T-cell (primary cell): ENCODE measurements around the gene PEAR1. TPM values are rescaled to one million over a fixed set of nuclear protein-coding genes. Genes with fewer than 3 reads are reported as not detected.

ENCODE experiments used
- ATAC-seq, 4 experiments: fragments of 200-7000 bp in 3 of 4; fragments of 150-1000 bp in 1 of 4; cut with Tn5 transposase; replicated peaks in 1 of 4; 1 replicate in 3 of 4; 2 replicates in 1 of 4; pipeline ENCODE4 v1.10.0; 2021; ENCODE audit warnings: moderate library complexity in 3 of 4, mild to moderate bottlenecking in 2 of 4, moderate number of reproducible peaks in 1 of 4
- CTCF ChIA-PET, 2 donors: fragments of 300-600 bp; sonication (Branson Sonifier 250); formaldehyde crosslinking; loops; one replicate each; lab custom pipeline; 2022; ENCODE audit warnings: antibody characterized with exemption in 2 of 2; lab: Charles Lee
- POLR2A ChIA-PET, 2 donors: fragments of 300-600 bp; sonication (Branson Sonifier 250); formaldehyde crosslinking; loops; one replicate each; lab custom pipeline; 2022; ENCODE audit warnings: antibody characterized with exemption in 2 of 2; lab: Charles Lee
- DNase-seq, 35 experiments: peaks; one replicate each; pipeline versions ENCODE4 v3.0.0 to v3.0.0-alpha.2; 2013 to 2023
- H3K27ac ChIP-seq: one replicate; pipeline ENCODE4 v1.5.1; 2013; ENCODE audit warnings: low read length
- H3K27me3 ChIP-seq, 2 experiments: replicated peaks in 1 of 2; 1 replicate in 1 of 2; 2 replicates in 1 of 2; pipeline versions ENCODE4 v1.6.1 to v1.7.0; 2013; ENCODE audit warnings: low read length in 1 of 2, mixed read lengths in 1 of 2; ENCODE audit not compliant: control insufficient read depth in 2 of 2, insufficient read depth in 2 of 2; ENCODE audit errors: extremely low read depth in 1 of 2
- H3K36me3 ChIP-seq, 2 donors: 1 replicate in 1 of 2; 2 replicates in 1 of 2; pipeline versions ENCODE4 v1.6.1 to v1.7.0; 2013; ENCODE audit warnings: low read length in 1 of 2; ENCODE audit not compliant: control insufficient read depth in 2 of 2, insufficient read depth in 1 of 2; ENCODE audit errors: extremely low read depth in 1 of 2
- H3K4me1 ChIP-seq, 2 experiments: 1 replicate in 1 of 2; 2 replicates in 1 of 2; pipeline versions ENCODE4 v1.6.1 to v1.7.0; 2013; ENCODE audit warnings: low read length in 2 of 2, mixed read lengths in 1 of 2; ENCODE audit not compliant: insufficient read depth in 2 of 2, control insufficient read depth in 1 of 2; ENCODE audit errors: extremely low read depth in 1 of 2
- H3K4me3 ChIP-seq, 2 donors: 1 replicate in 1 of 2; 2 replicates in 1 of 2; pipeline versions ENCODE4 v1.5.1 to v1.7.0; 2013; ENCODE audit warnings: mild to moderate bottlenecking in 2 of 2, low read length in 1 of 2, moderate library complexity in 1 of 2; ENCODE audit not compliant: control insufficient read depth in 1 of 2; ENCODE audit errors: extremely low read depth in 1 of 2
- H3K9me3 ChIP-seq: 2 replicates; pipeline ENCODE4 v1.7.0; 2013
- H3K27ac Mint-ChIP-seq, 2 donors: one replicate each; pipeline ENCODE4 v1.8.0; 2020 to 2021; ENCODE audit warnings: mild to moderate bottlenecking in 2 of 2, mixed read lengths in 2 of 2
- H3K27me3 Mint-ChIP-seq, 2 donors: one replicate each; pipeline ENCODE4 v1.8.0; 2021 to 2022; ENCODE audit warnings: mixed read lengths in 2 of 2
- H3K36me3 Mint-ChIP-seq: one replicate; pipeline ENCODE4 v1.8.0; 2021; ENCODE audit warnings: mixed read lengths
- H3K4me1 Mint-ChIP-seq, 3 donors: one replicate each; pipeline ENCODE4 v1.8.0; 2020 to 2022; ENCODE audit warnings: mixed read lengths in 3 of 3, mild to moderate bottlenecking in 1 of 3
- H3K4me3 Mint-ChIP-seq, 3 donors: one replicate each; pipeline ENCODE4 v1.8.0; 2020 to 2022; ENCODE audit warnings: mild to moderate bottlenecking in 3 of 3, mixed read lengths in 3 of 3, moderate library complexity in 3 of 3
- H3K9me3 Mint-ChIP-seq, 3 donors: one replicate each; pipeline ENCODE4 v1.8.0; 2020 to 2022; ENCODE audit warnings: mixed read lengths in 3 of 3
- WGBS: methylation state at CpG from one replicate; pipeline ENCODE4 v1.1.5; 2013; ENCODE audit warnings: missing lambda C conversion rate; ENCODE audit not compliant: insufficient coverage; 5-methylcytosine and 5-hydroxymethylcytosine counted together
- total RNA-seq, 35 experiments: library from RNA in 6 of 35; stranded (reverse) in 6 of 35; fragments of 120-200 nt in 1 of 35; gene quantifications; one replicate each; pipeline versions ENCODE4 v1.2.1 to v1.2.4 and lab custom pipeline; 2013 to 2026

PEAR1 gene
- total RNA-seq, 5 donors from 2014 or later (not counting 1 experiment from before 2014, with no cell fraction given) = 0.09 to 0.67 (median 0.28) TPM

GRCh38 chr1:156851779-156852417, 41.6 kb upstream of the PEAR1 start:
- WGBS = 88% methylated on average over 17 of the region's 17 CpGs
- Mint-ChIP-seq H3K4me1 (peaks cover 14 to 22% (median 20%) of the 10 kb centered on the region in 3 donors), H3K4me3 (no peak overlapping the region), H3K27ac (no peak overlapping the region), H3K36me3 (no peaks in the 10 kb centered on the region), H3K27me3 (peaks cover 3 to 18% of the 10 kb centered on the region in 2 donors), H3K9me3 (no peaks in the 10 kb centered on the region)
- ATAC-seq = no peak
- Histone ChIP-seq H3K27me3 (peaks cover 3 to 48% of the 10 kb centered on the region in 2 experiments), H3K9me3 (no peaks in the 10 kb centered on the region), H3K36me3 (no peaks in the 10 kb centered on the region), H3K27ac (no peak overlapping the region), H3K4me1 (peaks cover 0 to 15% of the 10 kb centered on the region in 2 experiments), H3K4me3 (no peak overlapping the region)
- POLR2A ChIA-PET = no interaction called here
- no peak for DNase-seq
- CTCF ChIA-PET = interaction anchor here in 1 of 2 donors (1.5 kb wide), 1 partner anchor 13 kb away, joined by 4 read pairs; no protein-coding TSS in a partner anchor

GRCh38 chr1:156852418-156852874, 41.1 kb upstream of the PEAR1 start:
- H3K27me3 ChIP-seq = peaks cover 3 to 49% of the 10 kb centered on the region in 2 experiments
- no peak overlapping the region for H3K4me3 ChIP-seq
- peaks cover 0 to 15% of the 10 kb centered on the region in 2 experiments for H3K4me1 ChIP-seq
- H3K36me3 Mint-ChIP-seq = no peaks in the 10 kb centered on the region
- H3K4me1 Mint-ChIP-seq = peaks cover 14 to 18% (median 17%) of the 10 kb centered on the region in 3 donors
- no peaks in the 10 kb centered on the region for H3K36me3 ChIP-seq
- ATAC-seq = no peak
- POLR2A ChIA-PET = no interaction called here
- no peak overlapping the region for H3K27ac ChIP-seq
- WGBS = 73% methylated on average over 4 of the region's 9 CpGs
- CTCF ChIA-PET = interaction anchor here in 1 of 2 donors (0.5 to 1.5 kb wide), 2 partner anchors 14 to 126 kb away, joined by 3 to 4 read pairs; no protein-coding TSS in a partner anchor
- H3K9me3 Mint-ChIP-seq = no peaks in the 10 kb centered on the region
- H3K27ac Mint-ChIP-seq = no peak overlapping the region
- no peaks in the 10 kb centered on the region for H3K9me3 ChIP-seq
- H3K27me3 Mint-ChIP-seq = peaks cover 4 to 14% of the 10 kb centered on the region in 2 donors
- H3K4me3 Mint-ChIP-seq = no peak overlapping the region
- no peak for DNase-seq

- no peak for ATAC-seq
- H3K36me3 ChIP-seq = no peaks in the 10 kb centered on the region
- H3K27ac Mint-ChIP-seq = no peak overlapping the region
- ChIA-PET POLR2A (no interaction called here), CTCF (no interaction called here)
- no peaks in the 10 kb centered on the region for H3K9me3 Mint-ChIP-seq
- peaks cover 17 to 19% of the 10 kb centered on the region in 2 donors for H3K27me3 Mint-ChIP-seq
- 91% methylated on average over 18 of the region's 19 CpGs for WGBS
- peaks cover 8 to 11% (median 11%) of the 10 kb centered on the region in 3 donors for H3K4me1 Mint-ChIP-seq
- no peak overlapping the region for H3K4me3 Mint-ChIP-seq
- H3K9me3 ChIP-seq = no peaks in the 10 kb centered on the region
- H3K4me1 ChIP-seq = peaks cover 0 to 5% of the 10 kb centered on the region in 2 experiments
- H3K27ac ChIP-seq = no peak overlapping the region
- peaks cover 0 to 53% of the 10 kb centered on the region in 2 experiments for H3K27me3 ChIP-seq
- no peak for DNase-seq
- no peak overlapping the region for H3K4me3 ChIP-seq
- H3K36me3 Mint-ChIP-seq = no peaks in the 10 kb centered on the region
Observed at GRCh38 chr1:156853761-156854160, 39.8 kb upstream of the PEAR1 start.

GRCh38 chr1:156854634-156855033, 38.9 kb upstream of the PEAR1 start:
- no peaks in the 10 kb centered on the region for H3K9me3 Mint-ChIP-seq
- Histone ChIP-seq H3K9me3 (no peaks in the 10 kb centered on the region), H3K27ac (no peak overlapping the region), H3K36me3 (no peaks in the 10 kb centered on the region), H3K4me3 (no peak overlapping the region), H3K4me1 (peaks cover 0 to 6% of the 10 kb centered on the region in 2 experiments), H3K27me3 (peaks cover 0 to 53% of the 10 kb centered on the region in 2 experiments)
- H3K4me3 Mint-ChIP-seq = no peak overlapping the region
- WGBS = 61% methylated on average over 3 of the region's 3 CpGs
- H3K4me1 Mint-ChIP-seq = peaks cover 3 to 8% (median 8%) of the 10 kb centered on the region in 3 donors
- H3K27me3 Mint-ChIP-seq = peaks cover 17 to 22% of the 10 kb centered on the region in 2 donors
- no peak overlapping the region for H3K27ac Mint-ChIP-seq
- ChIA-PET POLR2A (interaction anchor here in 1 of 2 donors (0.6 kb wide), 1 partner anchor 394 kb away, joined by 3 read pairs; no protein-coding TSS in a partner anchor), CTCF (no interaction called here)
- DNase-seq (no peak), ATAC-seq (no peak)
- H3K36me3 Mint-ChIP-seq = no peaks in the 10 kb centered on the region

- CTCF ChIA-PET = interaction anchor here (0.6 to 5.8 kb wide), 5 partner anchors 18 to 234 kb away, joined by 3 to 57 read pairs (median 4); no protein-coding TSS in a partner anchor
- 50% methylated on average over 2 of the region's 3 CpGs for WGBS
Observed at GRCh38 chr1:156856282-156856785, 37.2 kb upstream of the PEAR1 start.

GRCh38 chr1:156857532-156857931, 36.0 kb upstream of the PEAR1 start:
- CTCF ChIA-PET = interaction anchor here (1.0 to 5.8 kb wide), 4 partner anchors 19 to 61 kb away, joined by 3 to 57 read pairs (median 14); no protein-coding TSS in a partner anchor
- Histone ChIP-seq H3K27me3 (peaks cover 9 to 68% of the 10 kb centered on the region in 2 experiments), H3K36me3 (no peaks in the 10 kb centered on the region), H3K27ac (no peak overlapping the region), H3K9me3 (no peaks in the 10 kb centered on the region), H3K4me1 (peaks cover 5 to 27% of the 10 kb centered on the region in 2 experiments), H3K4me3 (no peak overlapping the region)
- DNase-seq (no peak), ATAC-seq (no peak)
- Mint-ChIP-seq H3K36me3 (no peaks in the 10 kb centered on the region), H3K27ac (no peak overlapping the region), H3K4me3 (no peak overlapping the region), H3K9me3 (no peaks in the 10 kb centered on the region), H3K4me1 (peaks cover 10 to 23% (median 20%) of the 10 kb centered on the region in 3 donors), H3K27me3 (peaks cover 31 to 46% of the 10 kb centered on the region in 2 donors)
- POLR2A ChIA-PET = no interaction called here
- WGBS = no CpG with 5 or more reads among the region's 3 CpGs

More at GRCh38 chr1:156856282-156856785, 37.2 kb upstream of the PEAR1 start:
- no peaks in the 10 kb centered on the region for H3K36me3 Mint-ChIP-seq
- H3K4me1 Mint-ChIP-seq = peaks cover 7 to 16% (median 14%) of the 10 kb centered on the region in 3 donors
- no peaks in the 10 kb centered on the region for H3K9me3 Mint-ChIP-seq
- H3K36me3 ChIP-seq = no peaks in the 10 kb centered on the region
- no peak overlapping the region for H3K27ac Mint-ChIP-seq
- no peaks in the 10 kb centered on the region for H3K9me3 ChIP-seq
- H3K4me3 Mint-ChIP-seq = no peak overlapping the region
- peaks cover 4 to 23% of the 10 kb centered on the region in 2 experiments for H3K4me1 ChIP-seq
- POLR2A ChIA-PET = interaction anchor here in 1 of 2 donors (0.6 kb wide), 1 partner anchor 65 kb away, joined by 10 read pairs; no protein-coding TSS in a partner anchor
- H3K27me3 Mint-ChIP-seq = peaks cover 22 to 34% of the 10 kb centered on the region in 2 donors
- no peak for ATAC-seq
- H3K27me3 ChIP-seq = peaks cover 1 to 67% of the 10 kb centered on the region in 2 experiments
- H3K4me3 ChIP-seq = no peak overlapping the region
- no peak overlapping the region for H3K27ac ChIP-seq
- no peak for DNase-seq
